Muscle layer of duodenum (tissue), 2 donors: ENCODE data around the gene EXOC6.
"Not testable (repeated sequence)": the region's sequence is repeated elsewhere in the genome, so short reads cannot be mapped to it uniquely, and the experiment has no call there.

Experiments used
- H3K27ac ChIP-seq: one replicate; pipeline ENCODE4 v1.7.0; 2013; ENCODE audit warnings: mild to moderate bottlenecking, low read length
- H3K27me3 ChIP-seq: one replicate; pipeline ENCODE4 v1.7.0; 2013; ENCODE audit warnings: low read depth, mild to moderate bottlenecking, control low read depth, low read length
- H3K36me3 ChIP-seq, 2 donors: one replicate each; pipeline ENCODE4 v1.7.0; 2013; ENCODE audit warnings: low read length in 2 of 2, control low read depth in 1 of 2, mild to moderate bottlenecking in 1 of 2; ENCODE audit not compliant: insufficient read depth in 2 of 2, control insufficient read depth in 1 of 2
- H3K4me1 ChIP-seq, 2 donors: one replicate each; pipeline ENCODE4 v1.7.0; 2013; ENCODE audit warnings: low read length in 2 of 2, mild to moderate bottlenecking in 2 of 2, control low read depth in 1 of 2, moderate library complexity in 1 of 2; ENCODE audit not compliant: insufficient read depth in 2 of 2, control insufficient read depth in 1 of 2
- H3K4me3 ChIP-seq, 2 donors: one replicate each; pipeline ENCODE4 v1.7.0; 2013; ENCODE audit warnings: low read length in 2 of 2, low read depth in 1 of 2, mild to moderate bottlenecking in 1 of 2
- H3K9me3 ChIP-seq, 2 donors: one replicate each; pipeline ENCODE4 v1.7.0; 2013; ENCODE audit warnings: low read length in 2 of 2, control low read depth in 1 of 2, mild to moderate bottlenecking in 1 of 2; ENCODE audit not compliant: control insufficient read depth in 1 of 2
- donor health status: healthy.

The EXOC6 gene

GRCh38 chr10:93087846-93088245 lies 239.5 kb downstream of the EXOC6 start:
- Histone ChIP-seq H3K9me3 (no peaks in the 10 kb centered on the region), H3K4me3 (no peak overlapping the region), H3K4me1 (no peaks in the 10 kb centered on the region), H3K27me3 (no peaks in the 10 kb centered on the region), H3K27ac (no peak overlapping the region), H3K36me3 (no peaks in the 10 kb centered on the region)

GRCh38 chr10:93088466-93088865 lies 240.1 kb downstream of the EXOC6 start:
- Histone ChIP-seq H3K27me3 (no peaks in the 10 kb centered on the region), H3K36me3 (no peaks in the 10 kb centered on the region)

GRCh38 chr10:93090619-93091018 lies 242.3 kb downstream of the EXOC6 start:
- no peaks in the 10 kb centered on the region for H3K4me1 ChIP-seq
- H3K27me3 ChIP-seq: no peaks in the 10 kb centered on the region
- H3K36me3 ChIP-seq: no peaks in the 10 kb centered on the region
- no peaks in the 10 kb centered on the region for H3K9me3 ChIP-seq
- H3K4me3 ChIP-seq: no peak overlapping the region
- no peak overlapping the region for H3K27ac ChIP-seq

More at GRCh38 chr10:93088466-93088865, 240.1 kb downstream of the EXOC6 start:
- Histone ChIP-seq H3K4me1 (no peaks in the 10 kb centered on the region), H3K9me3 (no peaks in the 10 kb centered on the region), H3K4me3 (no peak overlapping the region), H3K27ac (no peak overlapping the region)

GRCh38 chr10:93091960-93092359 lies 243.6 kb downstream of the EXOC6 start:
- Histone ChIP-seq H3K4me3 (no peak overlapping the region), H3K27me3 (no peaks in the 10 kb centered on the region), H3K36me3 (no peaks in the 10 kb centered on the region), H3K9me3 (no peaks in the 10 kb centered on the region), H3K27ac (no peak overlapping the region), H3K4me1 (no peaks in the 10 kb centered on the region)

- Histone ChIP-seq H3K27me3 (no peaks in the 10 kb centered on the region), H3K9me3 (no peaks in the 10 kb centered on the region), H3K36me3 (no peaks in the 10 kb centered on the region), H3K4me3 (no peak overlapping the region), H3K27ac (no peak overlapping the region), H3K4me1 (no peaks in the 10 kb centered on the region)
These were observed 246.9 kb downstream of the EXOC6 start for GRCh38 chr10:93095225-93095624.

GRCh38 chr10:93096901-93097300 lies 248.6 kb downstream of the EXOC6 start:
- Histone ChIP-seq H3K36me3 (no peaks in the 10 kb centered on the region), H3K4me1 (no peaks in the 10 kb centered on the region), H3K4me3 (no peak overlapping the region), H3K27ac (no peak overlapping the region), H3K9me3 (no peaks in the 10 kb centered on the region), H3K27me3 (no peaks in the 10 kb centered on the region)

- H3K4me3 ChIP-seq: no peak overlapping the region
- H3K27me3 ChIP-seq: no peaks in the 10 kb centered on the region
- no peak overlapping the region for H3K27ac ChIP-seq
- no peaks in the 10 kb centered on the region for H3K4me1 ChIP-seq
- no peaks in the 10 kb centered on the region for H3K9me3 ChIP-seq
- no peaks in the 10 kb centered on the region for H3K36me3 ChIP-seq
These were observed 249.1 kb downstream of the EXOC6 start for GRCh38 chr10:93097386-93097785.

- no peak overlapping the region for H3K27ac ChIP-seq
- H3K4me1 ChIP-seq: no peaks in the 10 kb centered on the region
- no peaks in the 10 kb centered on the region for H3K36me3 ChIP-seq
- H3K9me3 ChIP-seq: peaks cover 2 to 4% of the 10 kb centered on the region in 2 donors
- no peak overlapping the region for H3K4me3 ChIP-seq
- H3K27me3 ChIP-seq: no peaks in the 10 kb centered on the region
These were observed 250.5 kb downstream of the EXOC6 start for GRCh38 chr10:93098816-93099215.

- H3K27me3 ChIP-seq: no peaks in the 10 kb centered on the region
- no peaks in the 10 kb centered on the region for H3K4me1 ChIP-seq
- H3K9me3 ChIP-seq: peaks cover 4% of the 10 kb centered on the region in 2 donors
- no peak overlapping the region for H3K27ac ChIP-seq
- H3K4me3 ChIP-seq: no peak overlapping the region
- no peaks in the 10 kb centered on the region for H3K36me3 ChIP-seq
These were observed 251.3 kb downstream of the EXOC6 start for GRCh38 chr10:93099670-93100069.

GRCh38 chr10:93101148-93101547 lies 252.8 kb downstream of the EXOC6 start:
- not testable (repeated sequence) for H3K27ac ChIP-seq, H3K27me3 ChIP-seq, H3K4me1 ChIP-seq, H3K9me3 ChIP-seq, H3K4me3 ChIP-seq, H3K36me3 ChIP-seq

- Histone ChIP-seq H3K27ac (no peak overlapping the region), H3K36me3 (no peaks in the 10 kb centered on the region), H3K4me1 (no peaks in the 10 kb centered on the region), H3K4me3 (no peak overlapping the region), H3K9me3 (peaks cover 4% of the 10 kb centered on the region in 2 donors), H3K27me3 (no peaks in the 10 kb centered on the region)
These were observed 255.6 kb downstream of the EXOC6 start for GRCh38 chr10:93103953-93104352.

- no peak overlapping the region for H3K4me3 ChIP-seq
- peaks cover 4% of the 10 kb centered on the region in 2 donors for H3K9me3 ChIP-seq
- no peak overlapping the region for H3K27ac ChIP-seq
- H3K27me3 ChIP-seq: no peaks in the 10 kb centered on the region
- H3K36me3 ChIP-seq: no peaks in the 10 kb centered on the region
- H3K4me1 ChIP-seq: no peaks in the 10 kb centered on the region
These were observed 258.3 kb downstream of the EXOC6 start for GRCh38 chr10:93106631-93107072.
